ENCODE data around the gene PRRG2. TPM values are rescaled to one million over a fixed set of nuclear protein-coding genes. Genes with fewer than 3 reads are reported as not detected.

PRRG2 gene
- total and polyA plus RNA-seq, 9 of the 15 experiments (the other 6 are each of a cell fraction or from before 2014, with no cell fraction given): 0.06 to 1.1 (median 0.33) TPM

- ATAC-seq (no peak), FAIRE-seq (no peak), DNase-seq (ENCODE audit: extremely low read depth in 1 of 4, low spot score in 3 of 4) (no peak)
- Histone ChIP-seq H3K27ac (ENCODE audit: extremely low read depth, low read depth, low read length) (no peak overlapping the region), H3K9me3 (replicated peaks; ENCODE audit: control insufficient read depth, insufficient read depth, low read depth, low read length) (no peaks in the 10 kb centered on the region), H3K36me3 (ENCODE audit: control insufficient read depth, insufficient read depth, low read length) (peaks cover 28% of the 10 kb centered on the region; the same call in 2 of the 3 replicates), H3K9me1 (ENCODE audit: control insufficient read depth, insufficient read depth, low read length) (no peaks in the 10 kb centered on the region), H3K4me2 (ENCODE audit: insufficient read depth, low read length) (no peak overlapping the region), H3K9ac (ENCODE audit: insufficient read depth in 1 of 2, low read depth in 2 of 2, low read length in 2 of 2) (0 out of 4 replicates have a peak overlapping the region, but pooled peaks of 1 of the 2 experiments have one; percentile 32), H3K27me3 (ENCODE audit: control insufficient read depth in 2 of 2, insufficient read depth in 2 of 2, low read length in 2 of 2) (no peaks in the 10 kb centered on the region), H3K79me2 (ENCODE audit: control insufficient read depth, insufficient read depth, low read length) (peaks cover 48% of the 10 kb centered on the region), H4K20me1 (replicated peaks; ENCODE audit: control insufficient read depth, insufficient read depth, low read length) (peaks cover 1% of the 10 kb centered on the region; the same call in 1 of the 2 replicates), H3K4me1 (replicated peaks in 1 of 2; ENCODE audit: control insufficient read depth in 2 of 2, insufficient read depth in 2 of 2, low read length in 2 of 2) (peaks cover 12 to 21% of the 10 kb centered on the region in 2 experiments), H2AFZ (ENCODE audit: low read depth, low read length) (no peak overlapping the region), H3K4me3 (no peak overlapping the region)
- intact Hi-C loops (cut with micrococcal nuclease) (loop anchor here (5.0 kb wide), 1 partner anchor 104 kb away; the partner anchor contains the start of gene PRMT1), in situ Hi-C loops (cut with MboI) (no loop called here)
- ChIA-PET CTCF (ENCODE audit: low intra/inter-chr PET ratio) (no interaction called here), POLR2A (interaction anchor here (0.5 to 1.7 kb wide), 4 partner anchors 17 to 165 kb away, joined by 3 to 9 read pairs (median 5); partner anchors contain the start of genes PRR12 and RPS11)
- BruUV-seq (replicated peaks): no TSS peak
- 76% methylated on average over 3 of the region's 3 CpGs for WGBS (ENCODE audit: insufficient coverage, low coverage, missing lambda C conversion rate)
- no peak for TF ChIP-seq MBD2 (IDR thresholded peaks at IDR 0.05; ENCODE audit: borderline replicate concordance, low read depth)
- TF ChIP-seq ZNF24 (IDR thresholded peaks at IDR 0.05): no peak
- TF ChIP-seq ZNF407 (IDR thresholded peaks at IDR 0.05; ENCODE audit: low read depth): no peak
- TF ChIP-seq ETS1 (conservative IDR thresholded peaks at IDR 0.05; ENCODE audit: control insufficient read depth, low read depth, low read length): no peak
- TF ChIP-seq ARID2 (IDR thresholded peaks at IDR 0.05): no peak
- TF ChIP-seq NELFE (IDR thresholded peaks at IDR 0.05; ENCODE audit: insufficient read depth, insufficient read length): no peak
- TF ChIP-seq PML (IDR thresholded peaks at IDR 0.05; ENCODE audit: low read length): no peak
- TF ChIP-seq ESRRA (IDR thresholded peaks at IDR 0.05; ENCODE audit: borderline replicate concordance, low read depth): no peak
- no peak for TF ChIP-seq SIX5 (IDR thresholded peaks at IDR 0.05; ENCODE audit: borderline replicate concordance in 1 of 2, insufficient read depth in 1 of 2, low read depth in 1 of 2, low read length in 2 of 2)
- no peak for TF ChIP-seq ZNF133 (CRISPR knock-in tag; IDR thresholded peaks at IDR 0.05)
- TF ChIP-seq CREB5 (CRISPR knock-in tag; IDR thresholded peaks at IDR 0.05): no peak
- no peak for TF ChIP-seq TCF7L2 (IDR thresholded peaks at IDR 0.05; ENCODE audit: low read depth, low read length)
- TF ChIP-seq LEF1 (IDR thresholded peaks at IDR 0.05): no peak
Measured at GRCh38 chr19:49573425-49573824, 7.7 kb upstream of the PRRG2 start.
